ENCODE data around the gene CEBPB.

Gene CEBPB

DNA sequence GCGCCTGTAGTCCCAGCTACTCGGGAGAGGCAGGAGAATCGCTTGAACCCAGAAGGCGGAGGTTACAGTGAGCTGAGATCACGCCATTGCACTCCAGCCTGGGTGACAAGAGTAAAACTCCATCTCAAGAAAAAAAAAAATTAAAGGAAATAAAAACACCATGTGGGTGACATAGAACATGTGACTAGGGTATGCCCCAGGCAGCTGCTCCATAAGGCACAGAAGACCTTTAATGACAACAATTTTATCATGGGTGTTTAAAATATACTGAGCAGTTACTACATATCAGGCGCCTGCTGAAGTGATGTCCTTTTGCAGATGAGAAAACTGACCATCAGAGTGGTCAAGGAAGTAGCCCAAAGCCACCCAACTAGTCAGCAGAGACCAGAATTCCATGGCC is 45.1 kb upstream of the CEBPB start:
- no peak for DNase-seq (ENCODE audit: low read depth, low spot score)
- POLR2A ChIA-PET = interaction anchor here (0.9 to 1.8 kb wide), 2 partner anchors 21 to 30 kb away, joined by 4 read pairs; no protein-coding TSS in a partner anchor
- CTCF ChIA-PET = interaction anchor here (1.7 kb wide), 1 partner anchor 8 kb away, joined by 4 read pairs; the partner anchor contains the start of gene PEDS1
- H3K4me3 ChIP-seq (ENCODE audit: low read depth, low read length) = no peak overlapping the region
- TF ChIP-seq, protein P1, sequence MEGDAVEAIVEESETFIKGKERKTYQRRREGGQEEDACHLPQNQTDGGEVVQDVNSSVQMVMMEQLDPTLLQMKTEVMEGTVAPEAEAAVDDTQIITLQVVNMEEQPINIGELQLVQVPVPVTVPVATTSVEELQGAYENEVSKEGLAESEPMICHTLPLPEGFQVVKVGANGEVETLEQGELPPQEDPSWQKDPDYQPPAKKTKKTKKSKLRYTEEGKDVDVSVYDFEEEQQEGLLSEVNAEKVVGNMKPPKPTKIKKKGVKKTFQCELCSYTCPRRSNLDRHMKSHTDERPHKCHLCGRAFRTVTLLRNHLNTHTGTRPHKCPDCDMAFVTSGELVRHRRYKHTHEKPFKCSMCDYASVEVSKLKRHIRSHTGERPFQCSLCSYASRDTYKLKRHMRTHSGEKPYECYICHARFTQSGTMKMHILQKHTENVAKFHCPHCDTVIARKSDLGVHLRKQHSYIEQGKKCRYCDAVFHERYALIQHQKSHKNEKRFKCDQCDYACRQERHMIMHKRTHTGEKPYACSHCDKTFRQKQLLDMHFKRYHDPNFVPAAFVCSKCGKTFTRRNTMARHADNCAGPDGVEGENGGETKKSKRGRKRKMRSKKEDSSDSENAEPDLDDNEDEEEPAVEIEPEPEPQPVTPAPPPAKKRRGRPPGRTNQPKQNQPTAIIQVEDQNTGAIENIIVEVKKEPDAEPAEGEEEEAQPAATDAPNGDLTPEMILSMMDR (IDR thresholded peaks at IDR 0.05; ENCODE audit: insufficient read depth, low read length, missing control alignments) = no peak

DNA sequence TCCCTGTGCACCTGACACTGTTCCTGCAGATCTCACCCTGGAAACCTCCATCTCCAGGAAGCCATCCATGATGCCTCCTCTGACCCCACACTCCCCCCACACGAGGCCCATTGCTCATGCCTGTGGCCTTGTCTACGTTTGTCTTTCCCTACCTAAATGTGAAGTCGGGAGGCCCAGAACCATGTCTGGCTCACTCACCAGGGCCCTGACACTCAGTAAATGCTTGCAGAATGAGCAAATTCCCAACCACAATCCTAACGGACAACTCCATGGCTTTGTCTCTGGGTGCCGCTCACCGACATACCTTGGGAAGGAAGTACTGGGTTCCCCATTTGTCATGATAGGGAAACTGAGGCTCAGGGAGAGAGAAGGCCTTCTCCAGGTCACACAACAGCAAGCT is 44.4 kb upstream of the CEBPB start:
- POLR2A ChIA-PET = no interaction called here
- H3K4me3 ChIP-seq (ENCODE audit: low read depth, low read length) = no peak overlapping the region
- no peak for DNase-seq (ENCODE audit: low read depth, low spot score)
- TF ChIP-seq, protein P1 (IDR thresholded peaks at IDR 0.05; ENCODE audit: insufficient read depth, low read length, missing control alignments) = no peak
- CTCF ChIA-PET = interaction anchor here (1.3 kb wide), 1 partner anchor 11 kb away, joined by 3 read pairs; no protein-coding TSS in a partner anchor

DNA sequence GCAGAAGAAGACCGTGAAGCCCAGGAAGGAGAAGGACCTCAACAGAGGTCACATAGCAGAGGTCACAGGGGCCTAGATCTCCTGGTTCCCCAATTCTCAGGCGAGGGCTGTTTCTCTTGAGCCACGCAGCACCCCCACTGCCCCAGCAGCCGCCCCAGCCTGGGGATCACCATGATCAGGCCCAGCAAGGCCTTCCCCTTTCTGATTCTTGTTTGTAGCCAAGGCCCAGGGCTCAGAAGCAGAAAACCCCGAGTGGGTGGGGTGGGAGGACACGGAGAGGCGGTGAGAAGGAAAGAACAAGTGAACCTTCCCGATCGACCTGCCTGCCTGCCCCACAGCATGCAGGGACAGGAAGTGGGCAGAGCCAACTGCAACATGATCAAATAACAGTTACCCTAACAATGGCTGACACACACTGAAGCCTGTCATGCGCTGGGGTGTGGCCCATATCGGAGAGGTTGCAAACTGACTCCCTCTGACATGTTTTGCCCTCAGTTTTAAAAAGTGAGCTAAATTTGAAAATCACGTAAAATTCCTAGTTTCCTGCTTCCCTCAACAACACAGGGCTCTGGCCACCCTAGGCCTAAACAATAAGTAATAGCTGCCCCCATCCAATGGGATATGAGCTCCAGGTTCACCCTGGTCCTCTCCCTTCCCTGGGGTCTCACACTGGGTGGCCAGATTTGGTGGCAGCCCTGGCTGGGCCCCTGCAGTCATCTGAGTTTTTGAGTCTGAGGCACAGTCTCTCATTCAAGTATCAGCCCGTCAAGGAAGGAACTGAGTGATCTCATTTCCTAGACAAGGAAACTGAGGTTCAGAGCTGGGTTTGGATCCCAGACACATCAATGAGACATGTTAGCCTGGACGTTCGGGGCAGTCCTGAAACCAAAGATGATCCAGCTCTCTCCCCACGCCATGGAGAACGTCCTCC is 43.6 kb upstream of the CEBPB start:
- no peak for DNase-seq (ENCODE audit: low read depth, low spot score)
- POLR2A ChIA-PET = no interaction called here

DNA sequence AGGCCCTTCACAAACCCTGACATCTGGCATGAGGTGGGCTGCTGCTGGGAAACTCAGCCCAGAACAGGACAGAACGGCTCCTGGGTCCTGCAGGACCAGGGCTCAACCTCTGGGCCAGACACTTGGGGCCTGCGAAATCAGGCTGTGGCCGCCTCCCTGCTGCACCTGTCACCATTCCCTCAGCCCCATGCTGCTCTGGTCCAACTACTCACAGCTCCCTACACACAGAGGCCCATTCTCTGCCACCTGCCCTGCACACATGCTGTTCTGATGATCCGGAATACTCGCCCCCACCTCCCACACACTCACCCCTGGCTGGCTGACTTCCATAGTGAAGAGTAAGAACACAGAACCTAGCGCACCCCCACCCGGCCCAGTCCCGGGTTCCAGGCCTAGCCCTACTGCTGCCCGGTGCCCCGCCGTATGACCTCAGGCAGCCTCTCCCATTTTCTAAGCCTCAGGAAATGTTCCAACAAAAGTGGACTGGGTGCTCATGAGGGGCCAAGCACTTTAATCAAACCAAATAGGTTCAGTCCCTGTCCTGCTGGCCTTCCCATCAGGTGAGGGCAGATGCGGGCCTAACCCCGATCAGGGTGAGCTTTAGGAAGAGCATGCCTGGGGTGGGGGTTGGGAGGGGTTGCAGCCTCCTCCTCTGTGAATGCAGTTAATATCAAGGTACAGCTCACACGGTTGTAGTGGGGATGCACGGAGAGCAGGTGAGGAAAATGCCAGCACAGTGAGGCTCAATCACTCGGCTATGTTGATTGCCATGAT is 41.0 kb upstream of the CEBPB start:
- DNase-seq (ENCODE audit: low read depth, low spot score) = no peak
- no peak overlapping the region for H3K4me3 ChIP-seq (ENCODE audit: low read depth, low read length)
- POLR2A ChIA-PET = interaction anchor here (0.6 kb wide), 1 partner anchor 15 kb away, joined by 3 read pairs; no protein-coding TSS in a partner anchor
- CTCF ChIA-PET = interaction anchor here (1.1 to 2.5 kb wide), 4 partner anchors 15 to 31 kb away, joined by 3 to 8 read pairs (median 4); no protein-coding TSS in a partner anchor
- TF ChIP-seq, protein P1 (IDR thresholded peaks at IDR 0.05; ENCODE audit: insufficient read depth, low read length, missing control alignments) = no peak

More for the DNA sequence above, 43.6 kb upstream of the CEBPB start:
- no peak overlapping the region for H3K4me3 ChIP-seq (ENCODE audit: low read depth, low read length)
- CTCF ChIA-PET = interaction anchor here (0.9 to 1.4 kb wide), 7 partner anchors 12 to 168 kb away, joined by 3 to 8 read pairs (median 3); no protein-coding TSS in a partner anchor
- TF ChIP-seq, protein P1 (IDR thresholded peaks at IDR 0.05; ENCODE audit: insufficient read depth, low read length, missing control alignments) = no peak

DNA sequence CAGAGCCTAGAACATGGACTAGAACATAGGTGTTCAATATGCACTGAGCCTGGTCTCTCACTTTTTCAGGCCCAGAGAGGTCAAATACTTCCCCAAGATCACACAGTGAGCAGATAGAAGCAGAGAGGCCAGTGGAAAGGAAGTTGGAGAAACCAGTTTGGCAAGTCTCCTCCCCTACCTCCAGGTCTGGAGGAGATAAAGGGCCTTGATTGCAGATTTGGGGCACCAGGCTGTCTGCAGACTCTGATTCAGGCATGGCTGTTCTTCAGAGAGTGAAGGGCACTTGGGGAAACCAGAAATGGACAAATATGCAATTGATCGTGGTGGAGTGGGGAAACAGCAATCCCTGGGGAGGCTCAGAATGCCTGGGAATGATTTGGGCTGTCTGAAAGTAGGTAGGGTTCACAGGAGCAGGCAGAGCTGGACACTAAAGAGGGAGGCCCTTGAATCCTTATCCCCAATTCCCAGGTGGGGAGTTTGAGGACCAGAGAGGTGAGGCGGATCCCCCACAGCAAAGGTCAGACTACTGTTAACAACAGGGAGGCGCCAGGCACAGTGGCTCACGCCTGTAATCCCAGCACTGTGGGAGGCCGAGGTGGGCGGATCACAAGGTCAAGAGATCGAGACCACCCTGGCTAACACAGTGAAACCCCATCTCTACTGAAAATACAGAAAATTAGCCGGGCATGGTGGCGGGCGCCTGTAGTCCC is 39.4 kb upstream of the CEBPB start:
- no peak for DNase-seq (ENCODE audit: low read depth, low spot score)
- peak overlapping the region; percentile 2 for H3K4me3 ChIP-seq (ENCODE audit: low read depth, low read length)
- TF ChIP-seq, protein P1 (IDR thresholded peaks at IDR 0.05; ENCODE audit: insufficient read depth, low read length, missing control alignments) = no peak
- POLR2A ChIA-PET = no interaction called here
- CTCF ChIA-PET = interaction anchor here (1.1 to 2.5 kb wide), 3 partner anchors 17 to 30 kb away, joined by 3 to 8 read pairs (median 4); no protein-coding TSS in a partner anchor

Measured in AG04449 (cell line).